Natural killer cell (primary cell): Measurements from ENCODE around the gene NSF. TPM values are rescaled to one million over a fixed set of nuclear protein-coding genes. Genes with fewer than 3 reads are reported as not detected.
"Not testable (repeated sequence)": the region's sequence is repeated elsewhere in the genome, so short reads cannot be mapped to it uniquely, and the experiment has no call there.

ENCODE experiments used
- ATAC-seq, 3 donors: fragments of 150-1000 bp in 2 of 3; fragments of 200-7000 bp in 1 of 3; cut with Tn5 transposase; 1 replicate in 1 of 3; 2 replicates in 2 of 3; pipeline ENCODE4 v1.10.0; 2021; ENCODE audit warnings: mild to moderate bottlenecking in 2 of 3, moderate library complexity in 2 of 3
- DNase-seq, 2 donors: peaks; one replicate each; pipeline versions ENCODE4 v3.0.0 to v3.0.0-alpha.2; 2013 to 2021; ENCODE audit warnings: mixed read lengths in 1 of 2
- H3K27ac ChIP-seq: one replicate; pipeline ENCODE4 v1.5.1; 2013; ENCODE audit warnings: mild to moderate bottlenecking, low read length
- H3K27me3 ChIP-seq: one replicate; pipeline ENCODE4 v1.6.1; 2013; ENCODE audit warnings: low read length; ENCODE audit not compliant: control insufficient read depth, insufficient read depth
- H3K36me3 ChIP-seq: one replicate; pipeline ENCODE4 v1.6.1; 2013; ENCODE audit warnings: low read length; ENCODE audit not compliant: control insufficient read depth, insufficient read depth
- H3K4me1 ChIP-seq: one replicate; pipeline ENCODE4 v1.6.1; 2013; ENCODE audit warnings: low read length; ENCODE audit not compliant: control insufficient read depth, insufficient read depth
- H3K4me3 ChIP-seq: one replicate; pipeline ENCODE4 v1.5.1; 2013; ENCODE audit warnings: low read length
- H3K9me3 ChIP-seq: one replicate; pipeline ENCODE4 v1.6.1; 2013; ENCODE audit warnings: low read length; ENCODE audit not compliant: control insufficient read depth, insufficient read depth
- H3K27ac Mint-ChIP-seq, 2 donors: one replicate each; pipeline ENCODE4 v1.8.0; 2022; ENCODE audit warnings: mild to moderate bottlenecking in 2 of 2, mixed read lengths in 2 of 2, moderate library complexity in 1 of 2
- H3K27me3 Mint-ChIP-seq, 2 donors: one replicate each; pipeline ENCODE4 v1.8.0; 2022; ENCODE audit warnings: low read depth in 2 of 2, mixed read lengths in 2 of 2
- H3K36me3 Mint-ChIP-seq: one replicate; pipeline ENCODE4 v1.8.0; 2022; ENCODE audit warnings: mixed read lengths
- H3K4me1 Mint-ChIP-seq, 2 donors: one replicate each; pipeline ENCODE4 v1.8.0; 2022; ENCODE audit warnings: mixed read lengths in 2 of 2
- H3K4me3 Mint-ChIP-seq: one replicate; pipeline ENCODE4 v1.8.0; 2022; ENCODE audit warnings: mild to moderate bottlenecking, moderate library complexity, mixed read lengths
- H3K9me3 Mint-ChIP-seq, 2 donors: one replicate each; pipeline ENCODE4 v1.8.0; 2022; ENCODE audit warnings: mixed read lengths in 2 of 2
- WGBS: methylation state at CpG from one replicate; pipeline ENCODE4 v1.1.7; 2013; ENCODE audit warnings: missing lambda C conversion rate; ENCODE audit not compliant: insufficient coverage; 5-methylcytosine and 5-hydroxymethylcytosine counted together
- intact Hi-C: fragments of 100-400 bp; cut with micrococcal nuclease; formaldehyde crosslinking; loops from one replicate; pipeline ENCODE4 v1.14.2; 2022
- total RNA-seq, 4 donors: library from RNA; stranded (reverse); fragments of 120-200 nt in 1 of 4; gene quantifications; one replicate each; pipeline versions ENCODE4 v1.2.3 to v1.2.4, GENCODE V29; 2013 to 2022
- TF ChIP-seq, protein P1 (sequence below): fragments of 200-600 bp; IDR thresholded peaks from one replicate; pipeline ENCODE4 v1.8.0; 2022; ENCODE audit warnings: antibody characterized with exemption

Gene NSF
- total RNA-seq, 3 donors from 2014 or later (not counting 1 experiment from before 2014, with no cell fraction given) = 32.2 to 45.1 (median 39.9) TPM

DNA sequence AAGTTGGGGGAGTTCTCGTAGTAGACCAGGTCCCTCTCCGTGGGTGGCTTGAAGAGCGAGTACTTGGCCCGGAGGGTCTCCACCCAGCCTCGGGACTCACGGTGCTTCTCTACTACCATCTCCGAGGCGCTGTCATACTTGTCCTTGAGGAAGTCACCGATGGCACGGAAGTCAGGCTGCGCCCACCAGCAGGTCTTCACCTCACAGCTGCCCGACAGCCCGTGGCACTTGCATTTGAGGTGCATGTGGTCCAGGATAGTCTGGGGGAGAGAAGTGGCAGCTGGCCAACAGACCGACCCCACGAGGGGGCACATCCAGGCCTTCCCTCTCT, 178.0 kb downstream of the NSF start:
- peaks cover 0 to 3% of the 10 kb centered on the region in 2 donors for H3K27me3 Mint-ChIP-seq
- Histone ChIP-seq H3K9me3 (no peaks in the 10 kb centered on the region), H3K4me1 (peaks cover 34% of the 10 kb centered on the region), H3K4me3 (no peak overlapping the region), H3K27me3 (peaks cover 7% of the 10 kb centered on the region), H3K36me3 (no peaks in the 10 kb centered on the region), H3K27ac (no peak overlapping the region)
- no peak overlapping the region for H3K4me3 Mint-ChIP-seq
- intact Hi-C loops = no loop called here
- no peaks in the 10 kb centered on the region for H3K9me3 Mint-ChIP-seq
- ATAC-seq = no peak
- peaks cover 0 to 6% of the 10 kb centered on the region in 2 donors for H3K4me1 Mint-ChIP-seq
- H3K36me3 Mint-ChIP-seq = no peaks in the 10 kb centered on the region
- DNase-seq = no peak
- no peak overlapping the region for H3K27ac Mint-ChIP-seq
- TF ChIP-seq, protein P1, sequence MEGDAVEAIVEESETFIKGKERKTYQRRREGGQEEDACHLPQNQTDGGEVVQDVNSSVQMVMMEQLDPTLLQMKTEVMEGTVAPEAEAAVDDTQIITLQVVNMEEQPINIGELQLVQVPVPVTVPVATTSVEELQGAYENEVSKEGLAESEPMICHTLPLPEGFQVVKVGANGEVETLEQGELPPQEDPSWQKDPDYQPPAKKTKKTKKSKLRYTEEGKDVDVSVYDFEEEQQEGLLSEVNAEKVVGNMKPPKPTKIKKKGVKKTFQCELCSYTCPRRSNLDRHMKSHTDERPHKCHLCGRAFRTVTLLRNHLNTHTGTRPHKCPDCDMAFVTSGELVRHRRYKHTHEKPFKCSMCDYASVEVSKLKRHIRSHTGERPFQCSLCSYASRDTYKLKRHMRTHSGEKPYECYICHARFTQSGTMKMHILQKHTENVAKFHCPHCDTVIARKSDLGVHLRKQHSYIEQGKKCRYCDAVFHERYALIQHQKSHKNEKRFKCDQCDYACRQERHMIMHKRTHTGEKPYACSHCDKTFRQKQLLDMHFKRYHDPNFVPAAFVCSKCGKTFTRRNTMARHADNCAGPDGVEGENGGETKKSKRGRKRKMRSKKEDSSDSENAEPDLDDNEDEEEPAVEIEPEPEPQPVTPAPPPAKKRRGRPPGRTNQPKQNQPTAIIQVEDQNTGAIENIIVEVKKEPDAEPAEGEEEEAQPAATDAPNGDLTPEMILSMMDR = no peak
- 93% methylated on average over 15 of the region's 15 CpGs for WGBS

GRCh38 chr17:46768896-46769295, 178.4 kb downstream of the NSF start:
- H3K36me3 ChIP-seq, H3K36me3 Mint-ChIP-seq, H3K9me3 Mint-ChIP-seq, H3K27me3 Mint-ChIP-seq, H3K9me3 ChIP-seq, H3K4me3 ChIP-seq, H3K4me1 Mint-ChIP-seq, intact Hi-C loops, H3K27ac ChIP-seq, ATAC-seq, H3K27ac Mint-ChIP-seq, DNase-seq, H3K27me3 ChIP-seq: not testable (repeated sequence)
- peaks cover 37% of the 10 kb centered on the region for H3K4me1 ChIP-seq
- 98% methylated on average over 14 of the region's 14 CpGs for WGBS
- peak overlapping the region; percentile 21 for H3K4me3 Mint-ChIP-seq

- ATAC-seq = peak in 1 of 3 donors; percentile 13
- no peaks in the 10 kb centered on the region for H3K36me3 Mint-ChIP-seq
- intact Hi-C loops = no loop called here
- no peaks in the 10 kb centered on the region for H3K36me3 ChIP-seq
- H3K9me3 ChIP-seq = no peaks in the 10 kb centered on the region
- H3K4me3 Mint-ChIP-seq = peak overlapping the region; percentile 59
- H3K9me3 Mint-ChIP-seq = no peaks in the 10 kb centered on the region
- TF ChIP-seq, protein P1 = no peak
- peaks cover 5 to 6% of the 10 kb centered on the region in 2 donors for H3K4me1 Mint-ChIP-seq
- no peak overlapping the region for H3K27ac Mint-ChIP-seq
- no peak overlapping the region for H3K4me3 ChIP-seq
- peak in 1 of 2 donors; percentile 13 for DNase-seq
- peaks cover 40% of the 10 kb centered on the region for H3K4me1 ChIP-seq
- 18% methylated on average over 56 of the region's 56 CpGs for WGBS
- peaks cover 7% of the 10 kb centered on the region for H3K27me3 ChIP-seq
- no peak overlapping the region for H3K27ac ChIP-seq
- H3K27me3 Mint-ChIP-seq = peaks cover 3 to 6% of the 10 kb centered on the region in 2 donors
These were observed 179.3 kb downstream of the NSF start for GRCh38 chr17:46769531-46770438.

DNA sequence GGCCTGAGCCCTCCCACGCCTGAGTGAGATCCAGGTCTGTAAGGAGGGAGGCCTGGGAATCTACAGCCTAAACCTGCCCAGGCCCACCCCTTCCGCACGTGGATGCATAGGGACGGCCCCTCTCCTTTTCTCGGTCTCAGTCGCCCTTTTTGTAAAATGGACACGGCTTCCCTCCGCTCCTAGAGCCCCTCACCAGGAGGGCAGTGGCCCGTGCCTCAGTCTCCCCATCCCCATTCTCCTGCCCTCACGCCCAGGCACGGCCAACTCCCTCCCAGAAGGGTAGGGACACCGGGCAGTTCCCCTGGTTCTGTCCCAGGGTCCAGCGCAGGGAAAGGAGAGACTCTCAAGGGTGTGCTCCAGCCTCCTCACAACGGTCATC, 180.0 kb downstream of the NSF start:
- ATAC-seq = no peak
- Histone ChIP-seq H3K4me3 (no peak overlapping the region), H3K36me3 (no peaks in the 10 kb centered on the region), H3K9me3 (no peaks in the 10 kb centered on the region), H3K27ac (no peak overlapping the region), H3K27me3 (peaks cover 7% of the 10 kb centered on the region), H3K4me1 (peaks cover 40% of the 10 kb centered on the region)
- intact Hi-C loops = no loop called here
- Mint-ChIP-seq H3K9me3 (no peaks in the 10 kb centered on the region), H3K4me1 (peaks cover 5 to 6% of the 10 kb centered on the region in 2 donors), H3K4me3 (peak overlapping the region; percentile 77), H3K36me3 (no peaks in the 10 kb centered on the region), H3K27ac (peak overlapping the region in 1 of 2 donors; percentile 20), H3K27me3 (peaks cover 3 to 7% of the 10 kb centered on the region in 2 donors)
- TF ChIP-seq, protein P1 = no peak
- 56% methylated on average over 14 of the region's 14 CpGs for whole genome bisulfite sequencing
- no peak for DNase-seq
